ENCODE measurements around the gene NTSR1. TPM values are rescaled to one million over a fixed set of nuclear protein-coding genes. Genes with fewer than 3 reads are reported as not detected.

Gene NTSR1
- total and polyA plus RNA-seq, 2 experiments from 2014 or later = 0.15 to 1.4 TPM

- Mint-ChIP-seq H3K27me3 (ENCODE audit: insufficient read depth, low read depth, poor library complexity) (peaks cover 3% of the 10 kb centered on the region), H3K9me3 (no peaks in the 10 kb centered on the region), H3K4me3 (no peak overlapping the region), H3K36me3 (ENCODE audit: low read depth) (no peaks in the 10 kb centered on the region), H3K27ac (no peak overlapping the region), H3K4me1 (peaks cover 28% of the 10 kb centered on the region)
- TF ChIP-seq ZNF462 (CRISPR knock-in tag; IDR thresholded peaks at IDR 0.05) = no peak
- TF ChIP-seq POLR2AphosphoS5 (IDR thresholded peaks at IDR 0.05; ENCODE audit: low read depth) = no peak
- 0 out of 2 replicates have a peak, but pooled peaks cover 2% of the 10 kb centered on the region for H3F3A ChIP-seq (replicated peaks; ENCODE audit: low read depth)
- no peak overlapping the region for H2AFZ ChIP-seq
- DNase-seq (ENCODE audit: low spot score) (no peak), ATAC-seq (no peak)
- H3K79me2 ChIP-seq (replicated peaks; ENCODE audit: insufficient read depth) = no peaks in the 10 kb centered on the region
- no peaks in the 10 kb centered on the region for H4K20me1 ChIP-seq (replicated peaks; ENCODE audit: insufficient read depth)
- no peaks in the 10 kb centered on the region for H3K36me3 ChIP-seq (ENCODE audit: insufficient read depth)
- no peaks in the 10 kb centered on the region for H3K9me2 ChIP-seq (ENCODE audit: insufficient read depth)
- no peaks in the 10 kb centered on the region; the same call in none of the 2 replicates for H3K4me1 ChIP-seq (ENCODE audit: insufficient read depth)
- H3K4me3 ChIP-seq = no peak overlapping the region
- H3K27me3 ChIP-seq (ENCODE audit: insufficient read depth) = no peaks in the 10 kb centered on the region
- no peak overlapping the region for H3K27ac ChIP-seq (ENCODE audit: low read depth)
- H3K4me2 ChIP-seq = no peak overlapping the region
Observed at GRCh38 chr20:62772103-62772611, 63.5 kb downstream of the NTSR1 start.

- Mint-ChIP-seq H3K4me1 (peaks cover 28% of the 10 kb centered on the region), H3K4me3 (no peak overlapping the region), H3K27ac (no peak overlapping the region; the same call in 1 of the 2 replicates), H3K9me3 (no peaks in the 10 kb centered on the region), H3K36me3 (ENCODE audit: low read depth) (no peaks in the 10 kb centered on the region), H3K27me3 (ENCODE audit: insufficient read depth, low read depth, poor library complexity) (peaks cover 3% of the 10 kb centered on the region)
- Histone ChIP-seq H3K4me3 (no peak overlapping the region), H3K4me2 (no peak overlapping the region), H3K36me3 (ENCODE audit: insufficient read depth) (no peaks in the 10 kb centered on the region), H3K79me2 (replicated peaks; ENCODE audit: insufficient read depth) (no peaks in the 10 kb centered on the region), H3K27ac (ENCODE audit: low read depth) (0 out of 2 replicates have a peak overlapping the region, but pooled peaks have one; percentile 45), H3K27me3 (ENCODE audit: insufficient read depth) (no peaks in the 10 kb centered on the region), H3K4me1 (ENCODE audit: insufficient read depth) (no peaks in the 10 kb centered on the region; the same call in none of the 2 replicates), H2AFZ (no peak overlapping the region), H3F3A (replicated peaks; ENCODE audit: low read depth) (0 out of 2 replicates have a peak, but pooled peaks cover 2% of the 10 kb centered on the region), H3K9me2 (ENCODE audit: insufficient read depth) (no peaks in the 10 kb centered on the region), H4K20me1 (replicated peaks; ENCODE audit: insufficient read depth) (no peaks in the 10 kb centered on the region)
- no peak for TF ChIP-seq JUNB (IDR thresholded peaks at IDR 0.05; ENCODE audit: unreplicated experiment)
- ATAC-seq (no peak), DNase-seq (ENCODE audit: low spot score) (no peak)
Observed at GRCh38 chr20:62772619-62772989, 64.0 kb downstream of the NTSR1 start.

All from GM23338 (cell line).